GM15510 (cell line): ENCODE measurements around the gene SYNJ2.

Source experiments
- POLR2A ChIP-seq: IDR thresholded peaks from 3 replicates; pipeline ENCODE4 v1.6.1; 2011; ENCODE audit warnings: borderline replicate concordance; ENCODE audit not compliant: insufficient read length; ENCODE audit errors: extremely low read depth

The SYNJ2 gene

GRCh38 chr6:158031381-158032353 lies 50.0 kb downstream of the SYNJ2 start:
- TF ChIP-seq POLR2A, result no peak

- TF ChIP-seq POLR2A, result no peak
Observed at GRCh38 chr6:158032354-158032733, 50.7 kb downstream of the SYNJ2 start.

- TF ChIP-seq POLR2A, result no peak
Observed at GRCh38 chr6:158033077-158033750, 51.6 kb downstream of the SYNJ2 start.

GRCh38 chr6:158033751-158034702 lies 52.4 kb downstream of the SYNJ2 start:
- TF ChIP-seq POLR2A, result no peak

GRCh38 chr6:158036261-158036660 lies 54.6 kb downstream of the SYNJ2 start:
- TF ChIP-seq POLR2A, result no peak

- TF ChIP-seq POLR2A, result no peak
Observed at GRCh38 chr6:158037021-158037420, 55.4 kb downstream of the SYNJ2 start.

GRCh38 chr6:158037771-158038170 lies 56.1 kb downstream of the SYNJ2 start:
- TF ChIP-seq POLR2A, result no peak

- TF ChIP-seq POLR2A, result no peak
Observed at GRCh38 chr6:158038291-158039177, 56.9 kb downstream of the SYNJ2 start.

- TF ChIP-seq POLR2A, result no peak
Observed at GRCh38 chr6:158039178-158039557, 57.5 kb downstream of the SYNJ2 start.

GRCh38 chr6:158039571-158040050 lies 57.9 kb downstream of the SYNJ2 start:
- no peak for TF ChIP-seq POLR2A

GRCh38 chr6:158040051-158040803 lies 58.6 kb downstream of the SYNJ2 start:
- no peak for TF ChIP-seq POLR2A

- no peak for TF ChIP-seq POLR2A
Observed at GRCh38 chr6:158040804-158041347, 59.2 kb downstream of the SYNJ2 start.

- no peak for TF ChIP-seq POLR2A
Observed at GRCh38 chr6:158041370-158041769, 59.7 kb downstream of the SYNJ2 start.
